SK-N-MC (cell line): ENCODE measurements around the gene MACROD2.

Experiments used
- EZH2 ChIP-seq: fragments of 200-600 bp; sonication (generic); IDR thresholded peaks from one replicate; pipeline ENCODE4 v1.6.1; 2017; ENCODE audit warnings: antibody characterized with exemption
- POLR2AphosphoS5 ChIP-seq: IDR thresholded peaks from 2 replicates; pipeline ENCODE4 v1.6.1; 2012; ENCODE audit warnings: mild to moderate bottlenecking, low read depth, low read length, borderline replicate concordance

- TF ChIP-seq POLR2AphosphoS5 (no peak), EZH2 (no peak)
Observed at GRCh38 chr20:14067603-14068002, 72.3 kb downstream of the MACROD2 start.
